Omental fat pad (tissue), 4 donors: ENCODE results near the gene BAIAP2. TPM values are rescaled to one million over a fixed set of nuclear protein-coding genes. Genes with fewer than 3 reads are reported as not detected.

ENCODE experiments used
- ATAC-seq: fragments of 150-250 bp; one replicate; pipeline ENCODE4 v1.9.1; 2016; ENCODE audit warnings: mild to moderate bottlenecking, moderate library complexity; ENCODE audit not compliant: low FRiP score
- DNase-seq: peaks from one replicate; pipeline ENCODE4 v3.0.0-alpha.2; 2019; ENCODE audit warnings: low spot score
- CTCF ChIP-seq, 3 donors: fragments of 450-650 bp; IDR thresholded peaks; one replicate each; pipeline ENCODE4 v1.5.1; 2016 to 2017; ENCODE audit warnings: antibody characterized with exemption in 3 of 3, mild to moderate bottlenecking in 3 of 3, moderate library complexity in 2 of 3
- total RNA-seq, 4 donors: library from RNA; depleted of rRNA; stranded (reverse); fragments of >200 nt; gene quantifications; one replicate each; pipeline ENCODE4 v1.1.0, GENCODE V29; 2016

The BAIAP2 gene
- total RNA-seq, 4 donors from 2014 or later: 15.9 to 50.2 (median 36.4) TPM

GRCh38 chr17:81049973-81050551 is 15.1 kb downstream of the BAIAP2 start:
- no peak for TF ChIP-seq CTCF (IDR thresholded peaks at IDR 0.05)
- DNase-seq (no peak), ATAC-seq (peak; percentile 83)

GRCh38 chr17:81050645-81051625 is 16.0 kb downstream of the BAIAP2 start:
- ATAC-seq (no peak), DNase-seq (no peak)
- no peak for TF ChIP-seq CTCF (IDR thresholded peaks at IDR 0.05)

GRCh38 chr17:81052199-81052997 is 17.4 kb downstream of the BAIAP2 start:
- TF ChIP-seq CTCF (IDR thresholded peaks at IDR 0.05): no peak
- ATAC-seq: no peak
- DNase-seq: no peak

GRCh38 chr17:81053041-81053970 is 18.4 kb downstream of the BAIAP2 start:
- DNase-seq: no peak
- ATAC-seq: no peak
- no peak for TF ChIP-seq CTCF (IDR thresholded peaks at IDR 0.05)

- no peak for DNase-seq
- TF ChIP-seq CTCF (IDR thresholded peaks at IDR 0.05): no peak
- no peak for ATAC-seq
Measured at GRCh38 chr17:81054308-81054707, 19.4 kb downstream of the BAIAP2 start.

GRCh38 chr17:81054881-81055370 is 20.0 kb downstream of the BAIAP2 start:
- DNase-seq (no peak), ATAC-seq (no peak)
- no peak for TF ChIP-seq CTCF (IDR thresholded peaks at IDR 0.05)
